GM12865 (cell line): ENCODE data around the gene BAZ1A.
A peak's percentile ranks its signal among the peaks of the same experiment; 100 is the strongest.

Experiments used
- DNase-seq: peaks from one replicate; pipeline ENCODE4 v3.0.0; 2010; ENCODE audit warnings: low read depth
- H3K4me3 ChIP-seq: 2 replicates; pipeline ENCODE4 v1.5.1; 2011; ENCODE audit warnings: mild to moderate bottlenecking, low read depth, low read length, control low read depth
- CTCF ChIP-seq: IDR thresholded peaks from 2 replicates; pipeline ENCODE4 v1.5.1; 2011; ENCODE audit warnings: low read length, control low read depth, low read depth, inconsistent platforms; ENCODE audit not compliant: insufficient read depth; ENCODE audit errors: missing control alignments

Gene BAZ1A

GRCh38 chr14:34835312-34835711 is 39.8 kb downstream of the BAZ1A start:
- no peak overlapping the region for H3K4me3 ChIP-seq
- no peak for TF ChIP-seq CTCF
- no peak for DNase-seq

GRCh38 chr14:34833549-34834523 is 41.3 kb downstream of the BAZ1A start:
- no peak for TF ChIP-seq CTCF
- DNase-seq: peak; percentile 26
- H3K4me3 ChIP-seq: no peak overlapping the region

- H3K4me3 ChIP-seq: no peak overlapping the region
- DNase-seq: no peak
- no peak for TF ChIP-seq CTCF
Measured at GRCh38 chr14:34826661-34827060, 48.5 kb downstream of the BAZ1A start.

GRCh38 chr14:34824826-34825225 is 50.3 kb downstream of the BAZ1A start:
- no peak overlapping the region for H3K4me3 ChIP-seq
- TF ChIP-seq CTCF: no peak
- DNase-seq: no peak

- TF ChIP-seq CTCF: no peak
- no peak overlapping the region for H3K4me3 ChIP-seq
Measured at GRCh38 chr14:34824256-34824655, 50.9 kb downstream of the BAZ1A start.

GRCh38 chr14:34817768-34818167 is 57.4 kb downstream of the BAZ1A start:
- H3K4me3 ChIP-seq: no peak overlapping the region
- no peak for TF ChIP-seq CTCF
- DNase-seq: no peak

More at GRCh38 chr14:34824256-34824655, 50.9 kb downstream of the BAZ1A start:
- no peak for DNase-seq
